Smooth muscle cell (in vitro differentiated cells): Measurements from ENCODE around the gene OR2G6. TPM values are rescaled to one million over a fixed set of nuclear protein-coding genes. Genes with fewer than 3 reads are reported as not detected.
"Not testable (repeated sequence)": the region's sequence is repeated elsewhere in the genome, so short reads cannot be mapped to it uniquely, and the experiment has no call there.

Experiments
- DNase-seq: peaks from one replicate; lab custom pipeline; 2025; ENCODE audit not compliant: unreplicated experiment; lab: John Stamatoyannopoulos, UW
- H2AFZ ChIP-seq: fragments of 200-600 bp; sonication (generic); 2 replicates; pipeline ENCODE4 v1.6.0; 2016; ENCODE audit warnings: antibody characterized with exemption, low read depth, mild to moderate bottlenecking
- H3F3A ChIP-seq: fragments of 200-600 bp; sonication (generic); 2 replicates; pipeline ENCODE4 v1.6.0; 2017; ENCODE audit warnings: antibody characterized with exemption, low read depth
- H3K27ac ChIP-seq: fragments of 200-600 bp; sonication (generic); 2 replicates; pipeline ENCODE4 v1.5.1; 2016; ENCODE audit warnings: low read depth, mild to moderate bottlenecking
- H3K27me3 ChIP-seq: fragments of 200-600 bp; sonication (generic); 2 replicates; pipeline ENCODE4 v1.6.1; 2016; ENCODE audit warnings: low read depth, mild to moderate bottlenecking
- H3K36me3 ChIP-seq: fragments of 200-600 bp; sonication (generic); 2 replicates; pipeline ENCODE4 v1.5.1; 2016; ENCODE audit warnings: low read depth
- H3K4me1 ChIP-seq: fragments of 200-600 bp; sonication (generic); 2 replicates; pipeline ENCODE4 v1.5.1; 2016; ENCODE audit warnings: low read depth
- H3K4me2 ChIP-seq: fragments of 200-600 bp; sonication (generic); 2 replicates; pipeline ENCODE4 v1.6.0; 2016; ENCODE audit warnings: mild to moderate bottlenecking
- H3K4me3 ChIP-seq: fragments of 200-600 bp; sonication (generic); 2 replicates; pipeline ENCODE4 v1.5.1; 2016; ENCODE audit warnings: mild to moderate bottlenecking
- H3K79me2 ChIP-seq: fragments of 200-600 bp; sonication (generic); 2 replicates; pipeline ENCODE4 v1.6.0; 2016; ENCODE audit warnings: low read depth, mild to moderate bottlenecking
- H3K9ac ChIP-seq: fragments of 200-600 bp; sonication (generic); 2 replicates; pipeline ENCODE4 v1.6.0; 2016; ENCODE audit warnings: low read depth
- H3K9me3 ChIP-seq: fragments of 200-600 bp; sonication (generic); replicated peaks from 2 replicates; pipeline ENCODE4 v1.5.1; 2016; ENCODE audit warnings: low read depth
- H4K20me1 ChIP-seq: fragments of 200-600 bp; sonication (generic); 2 replicates; pipeline ENCODE4 v1.6.0; 2016; ENCODE audit warnings: low read depth
- whole genome bisulfite sequencing: methylation state at CpG from one replicate; pipeline ENCODE4 v1.1.7; 2016; ENCODE audit warnings: low lambda C conversion rate; 5-methylcytosine and 5-hydroxymethylcytosine counted together
- polyA plus RNA-seq: library from polyadenylated mRNA; unstranded; fragments of >200 nt; fragmentation: Nextera tagmentation; extraction: Ambion mirVana; gene quantifications from 2 replicates; pipeline ENCODE4 v1.2.1, GENCODE V29; 2016
- total RNA-seq: library from RNA; depleted of rRNA; stranded (reverse); fragments of >200 nt; gene quantifications from 2 replicates; pipeline ENCODE4 v1.2.3, GENCODE V29; 2014

The OR2G6 gene
- total and polyA plus RNA-seq, 2 experiments from 2014 or later: not detected

GRCh38 chr1:248565530-248566373, 57.9 kb downstream of the OR2G6 start:
- H4K20me1 ChIP-seq, H3K4me1 ChIP-seq, H2AFZ ChIP-seq, H3K27ac ChIP-seq, H3F3A ChIP-seq, DNase-seq, H3K79me2 ChIP-seq, H3K36me3 ChIP-seq, H3K27me3 ChIP-seq, H3K4me2 ChIP-seq, H3K9ac ChIP-seq, H3K9me3 ChIP-seq, H3K4me3 ChIP-seq: not testable (repeated sequence)
- 56% methylated on average over 10 of the region's 11 CpGs for WGBS

GRCh38 chr1:248569049-248569448, 61.2 kb downstream of the OR2G6 start:
- H3K36me3 ChIP-seq, H3K4me2 ChIP-seq, H3K4me3 ChIP-seq, H3K9ac ChIP-seq, H4K20me1 ChIP-seq, H3K9me3 ChIP-seq, H3K4me1 ChIP-seq, H3K79me2 ChIP-seq, DNase-seq, H3K27ac ChIP-seq, H3K27me3 ChIP-seq, H3F3A ChIP-seq, H2AFZ ChIP-seq: not testable (repeated sequence)
- 26% methylated on average over 2 of the region's 2 CpGs for WGBS

- H3K27ac ChIP-seq, H3K36me3 ChIP-seq, H3K79me2 ChIP-seq, H4K20me1 ChIP-seq, H3K4me3 ChIP-seq, H3K4me1 ChIP-seq, H2AFZ ChIP-seq, H3F3A ChIP-seq, DNase-seq, H3K27me3 ChIP-seq, H3K9ac ChIP-seq, H3K4me2 ChIP-seq, H3K9me3 ChIP-seq: not testable (repeated sequence)
- 77% methylated on average over 3 of the region's 3 CpGs for WGBS
Observed at GRCh38 chr1:248570811-248571210, 62.9 kb downstream of the OR2G6 start.

- no CpG with 5 or more reads among the region's 1 CpG for WGBS
- not testable (repeated sequence) for H3K9ac ChIP-seq, H3K9me3 ChIP-seq, H3K4me2 ChIP-seq, H3K4me3 ChIP-seq, H3K27me3 ChIP-seq, DNase-seq, H3K4me1 ChIP-seq, H3K79me2 ChIP-seq, H3K27ac ChIP-seq, H2AFZ ChIP-seq, H3K36me3 ChIP-seq, H3F3A ChIP-seq, H4K20me1 ChIP-seq
Observed at GRCh38 chr1:248572049-248572448, 64.2 kb downstream of the OR2G6 start.

GRCh38 chr1:248573856-248574255, 66.0 kb downstream of the OR2G6 start:
- H3K4me1 ChIP-seq, H3K9ac ChIP-seq, H3K27me3 ChIP-seq, H2AFZ ChIP-seq, H3K4me2 ChIP-seq, H3F3A ChIP-seq, H3K27ac ChIP-seq, H4K20me1 ChIP-seq, H3K79me2 ChIP-seq, H3K9me3 ChIP-seq, H3K4me3 ChIP-seq, H3K36me3 ChIP-seq, DNase-seq: not testable (repeated sequence)
- 76% methylated on average over 5 of the region's 8 CpGs for WGBS

- DNase-seq, H3K79me2 ChIP-seq, H3K27me3 ChIP-seq, H3K4me1 ChIP-seq, H3K9me3 ChIP-seq, H3K9ac ChIP-seq, H4K20me1 ChIP-seq, H3K4me2 ChIP-seq, H2AFZ ChIP-seq, H3K36me3 ChIP-seq, H3F3A ChIP-seq, H3K27ac ChIP-seq, H3K4me3 ChIP-seq: not testable (repeated sequence)
- WGBS: 78% methylated on average over 3 of the region's 3 CpGs
Observed at GRCh38 chr1:248574657-248575056, 66.8 kb downstream of the OR2G6 start, which contains the start of gene OR2T34. TSS of gene OR2T34 (minus strand) at chr1:248574757. CDS start at chr1:248574757, 0 bp downstream.
